Ovary (tissue), 3 donors: ENCODE results near the gene PRDM1.

Source experiments
- CTCF ChIP-seq, 3 donors: fragments of 450-650 bp in 2 of 3; fragments of 200-600 bp in 1 of 3; IDR thresholded peaks; one replicate each; pipeline versions ENCODE4 v1.5.1 to v1.8.0; 2016 to 2022; ENCODE audit warnings: antibody characterized with exemption in 3 of 3, mild to moderate bottlenecking in 1 of 3
- EP300 ChIP-seq: sonication (generic); formaldehyde crosslinking; IDR thresholded peaks from one replicate; pipeline ENCODE4 v1.6.1; 2017; ENCODE audit warnings: antibody characterized with exemption
- POLR2A ChIP-seq: fragments of 450-650 bp; IDR thresholded peaks from one replicate; pipeline ENCODE4 v1.6.1; 2017; ENCODE audit warnings: antibody characterized with exemption, mild to moderate bottlenecking, moderate library complexity
- donor health status: DM: no; HTN: no; CAD: no.

GRCh38 chr6:106092279-106092678 is 6.1 kb downstream of the PRDM1 start:
- TF ChIP-seq POLR2A (no peak), CTCF (IDR thresholded peaks at IDR 0.05) (no peak), EP300 (no peak)
